ENCODE data around the gene CDKN1B.
A peak's percentile ranks its signal among the peaks of the same experiment; 100 is the strongest.

Gene CDKN1B

DNA sequence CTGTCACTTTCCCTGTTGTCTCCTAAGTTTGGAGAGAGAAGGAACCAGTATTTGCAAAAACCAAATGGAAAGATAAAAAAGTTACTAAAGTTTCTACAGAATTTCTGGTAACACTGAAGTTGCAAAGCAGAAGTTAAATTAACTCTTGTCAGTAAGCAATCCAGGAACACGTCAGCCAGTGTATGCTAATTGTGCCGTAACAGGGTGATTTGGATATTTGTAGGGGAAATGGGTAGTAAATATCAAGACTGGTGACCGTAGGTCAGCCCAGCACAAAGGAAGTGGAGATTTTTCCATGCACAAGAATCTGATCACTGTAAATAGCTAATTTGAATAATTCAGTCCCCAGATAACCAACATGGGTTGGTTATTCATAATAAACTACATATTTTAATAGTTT is 2.3 kb downstream of the CDKN1B start:
- H3K4me1 ChIP-seq (ENCODE audit: control insufficient read depth, insufficient read depth, low read length): peaks cover 32% of the 10 kb centered on the region
- CTCF ChIA-PET: interaction anchor here (0.9 to 7.4 kb wide), 3 partner anchors 18 to 70 kb away, joined by 3 to 51 read pairs (median 3); no protein-coding TSS in a partner anchor
- POLR2A ChIA-PET: interaction anchor here (0.6 to 2.3 kb wide), 3 partner anchors 161 to 477 kb away, joined by 3 to 5 read pairs (median 4); partner anchors contain the start of genes BORCS5 and EMP1
- H3K36me3 ChIP-seq (ENCODE audit: control insufficient read depth in 2 of 2, insufficient read depth in 1 of 2, low read length in 2 of 2): peaks cover 11 to 32% of the 10 kb centered on the region in 2 experiments; a peak in 2 of 3 replicates
- peak overlapping the region; percentile 98 for H3K4me3 ChIP-seq (ENCODE audit: low read depth, low read length)
- H3K9me3 ChIP-seq (ENCODE audit: control insufficient read depth, insufficient read depth, low read depth, low read length): no peaks in the 10 kb centered on the region
- peak overlapping the region; percentile 99 for H3K27ac ChIP-seq (ENCODE audit: extremely low read depth, low read depth, low read length)
- TF ChIP-seq ZEB2 (tag by site-specific recombination; IDR thresholded peaks at IDR 0.05) (no peak), ZNF521 (tag by site-specific recombination; IDR thresholded peaks at IDR 0.05) (no peak), ZNF600 (tag by site-specific recombination; IDR thresholded peaks at IDR 0.05) (peak; percentile 77), GLI4 (tag by site-specific recombination; IDR thresholded peaks at IDR 0.05) (no peak), ZBTB48 (tag by site-specific recombination; IDR thresholded peaks at IDR 0.05) (no peak), RBAK (tag by site-specific recombination; IDR thresholded peaks at IDR 0.05) (no peak), ZSCAN4 (tag by site-specific recombination; IDR thresholded peaks at IDR 0.05) (no peak), ZNF214 (tag by site-specific recombination; IDR thresholded peaks at IDR 0.05; ENCODE audit: borderline replicate concordance) (no peak), ZSCAN5A (tag by site-specific recombination; IDR thresholded peaks at IDR 0.05) (no peak), GFI1B (tag by site-specific recombination; IDR thresholded peaks at IDR 0.05) (0 out of 2 replicates have a peak, but pooled peaks have one; percentile 27), HOXD13 (CRISPR knock-in tag; IDR thresholded peaks at IDR 0.05; ENCODE audit: borderline replicate concordance) (no peak), ZBTB1 (tag by site-specific recombination; IDR thresholded peaks at IDR 0.05) (no peak), ZNF202 (tag by site-specific recombination; IDR thresholded peaks at IDR 0.05; ENCODE audit: borderline replicate concordance) (no peak), YY2 (tag by site-specific recombination; IDR thresholded peaks at IDR 0.05) (no peak), PRDM1 (tag by site-specific recombination; IDR thresholded peaks at IDR 0.05) (no peak), ELK4 (IDR thresholded peaks at IDR 0.05; ENCODE audit: borderline replicate concordance, low read depth, low read length) (no peak), ZNF658 (tag by site-specific recombination; IDR thresholded peaks at IDR 0.05) (no peak), PRDM4 (tag by site-specific recombination; IDR thresholded peaks at IDR 0.05) (no peak; the same call in 1 of the 2 replicates), ZNF664 (tag by site-specific recombination; IDR thresholded peaks at IDR 0.05) (peak; percentile 53; the same call in 1 of the 2 replicates), ZNF10 (tag by site-specific recombination; IDR thresholded peaks at IDR 0.05) (0 out of 2 replicates have a peak, but pooled peaks have one; percentile 3), YY1 (tag by site-specific recombination; IDR thresholded peaks at IDR 0.05) (no peak), PRDM6 (tag by site-specific recombination; IDR thresholded peaks at IDR 0.05) (peak; percentile 91)
- TF ChIP-seq, protein P1, sequence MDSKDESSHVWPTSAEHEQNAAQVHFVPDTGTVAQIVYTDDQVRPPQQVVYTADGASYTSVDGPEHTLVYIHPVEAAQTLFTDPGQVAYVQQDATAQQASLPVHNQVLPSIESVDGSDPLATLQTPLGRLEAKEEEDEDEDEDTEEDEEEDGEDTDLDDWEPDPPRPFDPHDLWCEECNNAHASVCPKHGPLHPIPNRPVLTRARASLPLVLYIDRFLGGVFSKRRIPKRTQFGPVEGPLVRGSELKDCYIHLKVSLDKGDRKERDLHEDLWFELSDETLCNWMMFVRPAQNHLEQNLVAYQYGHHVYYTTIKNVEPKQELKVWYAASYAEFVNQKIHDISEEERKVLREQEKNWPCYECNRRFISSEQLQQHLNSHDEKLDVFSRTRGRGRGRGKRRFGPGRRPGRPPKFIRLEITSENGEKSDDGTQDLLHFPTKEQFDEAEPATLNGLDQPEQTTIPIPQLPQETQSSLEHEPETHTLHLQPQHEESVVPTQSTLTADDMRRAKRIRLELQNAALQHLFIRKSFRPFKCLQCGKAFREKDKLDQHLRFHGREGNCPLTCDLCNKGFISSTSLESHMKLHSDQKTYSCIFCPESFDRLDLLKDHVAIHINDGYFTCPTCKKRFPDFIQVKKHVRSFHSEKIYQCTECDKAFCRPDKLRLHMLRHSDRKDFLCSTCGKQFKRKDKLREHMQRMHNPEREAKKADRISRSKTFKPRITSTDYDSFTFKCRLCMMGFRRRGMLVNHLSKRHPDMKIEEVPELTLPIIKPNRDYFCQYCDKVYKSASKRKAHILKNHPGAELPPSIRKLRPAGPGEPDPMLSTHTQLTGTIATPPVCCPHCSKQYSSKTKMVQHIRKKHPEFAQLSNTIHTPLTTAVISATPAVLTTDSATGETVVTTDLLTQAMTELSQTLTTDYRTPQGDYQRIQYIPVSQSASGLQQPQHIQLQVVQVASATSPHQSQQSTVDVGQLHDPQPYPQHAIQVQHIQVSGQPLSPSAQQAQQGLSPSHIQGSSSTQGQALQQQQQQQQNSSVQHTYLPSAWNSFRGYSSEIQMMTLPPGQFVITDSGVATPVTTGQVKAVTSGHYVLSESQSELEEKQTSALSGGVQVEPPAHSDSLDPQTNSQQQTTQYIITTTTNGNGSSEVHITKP (tag by site-specific recombination; IDR thresholded peaks at IDR 0.05): no peak
- TF ChIP-seq, protein P2, sequence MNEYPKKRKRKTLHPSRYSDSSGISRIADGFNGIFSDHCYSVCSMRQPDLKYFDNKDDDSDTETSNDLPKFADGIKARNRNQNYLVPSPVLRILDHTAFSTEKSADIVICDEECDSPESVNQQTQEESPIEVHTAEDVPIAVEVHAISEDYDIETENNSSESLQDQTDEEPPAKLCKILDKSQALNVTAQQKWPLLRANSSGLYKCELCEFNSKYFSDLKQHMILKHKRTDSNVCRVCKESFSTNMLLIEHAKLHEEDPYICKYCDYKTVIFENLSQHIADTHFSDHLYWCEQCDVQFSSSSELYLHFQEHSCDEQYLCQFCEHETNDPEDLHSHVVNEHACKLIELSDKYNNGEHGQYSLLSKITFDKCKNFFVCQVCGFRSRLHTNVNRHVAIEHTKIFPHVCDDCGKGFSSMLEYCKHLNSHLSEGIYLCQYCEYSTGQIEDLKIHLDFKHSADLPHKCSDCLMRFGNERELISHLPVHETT (tag by site-specific recombination; IDR thresholded peaks at IDR 0.05): no peak

All from HEK293 (cell line).